Hepatocyte (in vitro differentiated cells): Measurements from ENCODE around the gene ZNF385D.

ENCODE experiments used
- EZH2 ChIP-seq: fragments of 200-600 bp; sonication (generic); IDR thresholded peaks from 2 replicates; pipeline ENCODE4 v1.6.1; 2016; ENCODE audit warnings: antibody characterized with exemption, mild to moderate bottlenecking, borderline replicate concordance
- EZH2phosphoT487 ChIP-seq: fragments of 200-600 bp; sonication (generic); IDR thresholded peaks from one replicate; pipeline ENCODE4 v1.6.1; 2018; ENCODE audit warnings: antibody characterized with exemption, mild to moderate bottlenecking, low read depth, moderate library complexity; ENCODE audit not compliant: unreplicated experiment, severe bottlenecking
- TF ChIP-seq, protein P1 (sequence below): fragments of 200-600 bp; sonication (generic); IDR thresholded peaks from 2 replicates; pipeline ENCODE4 v1.5.1; 2016; ENCODE audit warnings: antibody characterized with exemption, mild to moderate bottlenecking; ENCODE audit not compliant: poor library complexity

- TF ChIP-seq, protein P1, sequence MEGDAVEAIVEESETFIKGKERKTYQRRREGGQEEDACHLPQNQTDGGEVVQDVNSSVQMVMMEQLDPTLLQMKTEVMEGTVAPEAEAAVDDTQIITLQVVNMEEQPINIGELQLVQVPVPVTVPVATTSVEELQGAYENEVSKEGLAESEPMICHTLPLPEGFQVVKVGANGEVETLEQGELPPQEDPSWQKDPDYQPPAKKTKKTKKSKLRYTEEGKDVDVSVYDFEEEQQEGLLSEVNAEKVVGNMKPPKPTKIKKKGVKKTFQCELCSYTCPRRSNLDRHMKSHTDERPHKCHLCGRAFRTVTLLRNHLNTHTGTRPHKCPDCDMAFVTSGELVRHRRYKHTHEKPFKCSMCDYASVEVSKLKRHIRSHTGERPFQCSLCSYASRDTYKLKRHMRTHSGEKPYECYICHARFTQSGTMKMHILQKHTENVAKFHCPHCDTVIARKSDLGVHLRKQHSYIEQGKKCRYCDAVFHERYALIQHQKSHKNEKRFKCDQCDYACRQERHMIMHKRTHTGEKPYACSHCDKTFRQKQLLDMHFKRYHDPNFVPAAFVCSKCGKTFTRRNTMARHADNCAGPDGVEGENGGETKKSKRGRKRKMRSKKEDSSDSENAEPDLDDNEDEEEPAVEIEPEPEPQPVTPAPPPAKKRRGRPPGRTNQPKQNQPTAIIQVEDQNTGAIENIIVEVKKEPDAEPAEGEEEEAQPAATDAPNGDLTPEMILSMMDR, result no peak
- TF ChIP-seq EZH2, result no peak
- no peak for TF ChIP-seq EZH2phosphoT487
Measured at GRCh38 chr3:21738935-21739702, 11.9 kb downstream of the ZNF385D start.
